Pericardium fibroblast (primary cell): ENCODE measurements around the gene ASB1. TPM values are rescaled to one million over a fixed set of nuclear protein-coding genes. Genes with fewer than 3 reads are reported as not detected.

Source experiments
- total RNA-seq: library from RNA; depleted of rRNA; stranded (reverse); fragments of >200 nt; gene quantifications from 2 replicates; pipeline ENCODE4 v1.2.3, GENCODE V29; 2015

Gene ASB1
- 16.3 and 26.4 TPM in 2 replicates for total RNA-seq

GRCh38 chr2:238426568-238427434, at the start of gene ASB1:
TSS of gene ASB1 (plus strand) at chr2:238426927. CDS start at chr2:238427071, 144 bp downstream.

Other genes starting within 250 kb of the ASB1 start
- gene ILKAP, start 223.2 kb upstream of the ASB1 start, total RNA-seq = 13.9 and 23.7 TPM in 2 replicates
- gene HES6, start 186.9 kb upstream of the ASB1 start, total RNA-seq = 1.6 and 3.6 TPM in 2 replicates
- 0.68 and 3.0 TPM in 2 replicates for gene PER2, start 138.3 kb upstream of the ASB1 start, total RNA-seq
- 7.6 and 12.4 TPM in 2 replicates for gene TRAF3IP1, start 106.4 kb upstream of the ASB1 start, total RNA-seq